NB4 (cell line): ENCODE measurements around the gene STIM1.

ENCODE experiments used
- MAX ChIP-seq: IDR thresholded peaks from 2 replicates; pipeline ENCODE4 v1.6.1; 2011; ENCODE audit warnings: low read depth, low read length
- MYC ChIP-seq: IDR thresholded peaks from 2 replicates; pipeline ENCODE4 v1.6.1; 2011; ENCODE audit warnings: low read depth, low read length
- POLR2A ChIP-seq: IDR thresholded peaks from 2 replicates; pipeline ENCODE4 v1.6.1; 2011; ENCODE audit warnings: mild to moderate bottlenecking; ENCODE audit not compliant: insufficient read length; ENCODE audit errors: extremely low read depth
- TF ChIP-seq, protein P1 (sequence below): IDR thresholded peaks from one replicate; pipeline ENCODE4 v1.5.1; 2012; ENCODE audit warnings: low read depth, low read length

DNA sequence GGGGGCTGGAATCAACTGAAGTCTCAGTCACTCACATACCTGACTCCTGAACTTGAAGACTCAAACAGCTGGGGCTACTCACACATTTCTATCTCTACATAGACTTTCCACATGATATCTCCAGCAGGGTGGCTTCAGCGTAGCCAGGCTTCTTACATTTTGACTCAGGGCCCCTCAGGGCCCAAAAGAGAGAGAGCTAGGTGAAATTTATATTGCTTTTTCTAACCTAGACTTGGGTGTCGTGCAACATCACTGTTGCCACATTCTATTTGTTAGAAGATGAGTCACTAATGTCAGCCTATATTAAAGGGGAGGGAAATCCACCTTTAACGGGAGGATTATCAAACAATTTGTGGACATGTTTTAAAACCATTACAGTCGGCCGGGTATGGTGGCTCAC lies 167.2 kb downstream of the STIM1 start:
- TF ChIP-seq, protein P1, sequence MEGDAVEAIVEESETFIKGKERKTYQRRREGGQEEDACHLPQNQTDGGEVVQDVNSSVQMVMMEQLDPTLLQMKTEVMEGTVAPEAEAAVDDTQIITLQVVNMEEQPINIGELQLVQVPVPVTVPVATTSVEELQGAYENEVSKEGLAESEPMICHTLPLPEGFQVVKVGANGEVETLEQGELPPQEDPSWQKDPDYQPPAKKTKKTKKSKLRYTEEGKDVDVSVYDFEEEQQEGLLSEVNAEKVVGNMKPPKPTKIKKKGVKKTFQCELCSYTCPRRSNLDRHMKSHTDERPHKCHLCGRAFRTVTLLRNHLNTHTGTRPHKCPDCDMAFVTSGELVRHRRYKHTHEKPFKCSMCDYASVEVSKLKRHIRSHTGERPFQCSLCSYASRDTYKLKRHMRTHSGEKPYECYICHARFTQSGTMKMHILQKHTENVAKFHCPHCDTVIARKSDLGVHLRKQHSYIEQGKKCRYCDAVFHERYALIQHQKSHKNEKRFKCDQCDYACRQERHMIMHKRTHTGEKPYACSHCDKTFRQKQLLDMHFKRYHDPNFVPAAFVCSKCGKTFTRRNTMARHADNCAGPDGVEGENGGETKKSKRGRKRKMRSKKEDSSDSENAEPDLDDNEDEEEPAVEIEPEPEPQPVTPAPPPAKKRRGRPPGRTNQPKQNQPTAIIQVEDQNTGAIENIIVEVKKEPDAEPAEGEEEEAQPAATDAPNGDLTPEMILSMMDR: no peak
- no peak for TF ChIP-seq POLR2A
- no peak for TF ChIP-seq MYC
- no peak for TF ChIP-seq MAX
